GM19240 (cell line): ENCODE measurements around the gene HLA-DQB2.
"Not testable (repeated sequence)": the region's sequence is repeated elsewhere in the genome, so short reads cannot be mapped to it uniquely, and the experiment has no call there.

Experiments used
- DNase-seq: peaks from one replicate; pipeline ENCODE4 v3.0.0; 2011; ENCODE audit warnings: low spot score; ENCODE audit not compliant: insufficient read length

The HLA-DQB2 gene

DNA sequence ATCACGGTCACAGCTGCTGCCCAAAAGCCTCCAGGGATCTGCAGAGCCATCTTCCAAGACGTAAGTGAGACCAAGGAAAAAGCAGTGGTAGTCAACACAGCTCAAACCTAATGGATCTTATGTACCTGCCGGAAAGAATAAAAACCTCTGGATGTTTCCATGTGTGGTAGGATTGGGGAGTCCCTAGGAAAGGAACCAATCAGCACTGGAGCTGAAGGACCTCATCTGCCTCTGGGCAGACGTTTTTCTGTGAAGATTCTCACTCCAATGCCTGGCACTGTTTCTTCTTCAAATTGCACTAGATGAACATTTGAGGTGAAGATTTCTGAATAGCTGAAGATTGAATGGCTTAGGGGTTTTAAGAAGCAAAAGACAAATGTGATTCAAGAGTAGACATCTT is at the start of gene HLA-DQB2:
TSS of gene HLA-DQB2 (minus strand) at position 112 of the 400 bp plus-strand sequence. CDS start at position 50, 62 bp downstream.
- no peak for DNase-seq

DNA sequence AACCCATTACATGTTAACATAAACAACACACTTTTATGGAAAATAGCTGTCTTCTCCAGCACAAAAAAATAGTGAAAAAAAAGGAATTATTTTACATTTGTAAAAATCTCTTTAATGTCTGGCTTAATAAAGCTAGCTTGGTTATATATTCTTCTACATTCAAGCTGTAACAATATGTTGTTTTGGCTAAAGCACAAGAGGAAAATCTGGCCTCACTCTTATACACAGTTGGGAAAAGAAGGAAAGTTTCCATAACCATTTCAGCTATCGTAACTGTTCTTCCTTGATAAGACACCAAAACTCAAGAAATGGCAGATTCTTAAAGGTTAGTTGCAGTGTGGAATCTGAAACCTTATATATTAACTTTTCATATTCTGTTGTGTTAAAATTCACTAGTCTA is 45.8 kb upstream of the HLA-DQB2 start:
- DNase-seq: no peak

GRCh38 chr6:32807020-32807580 is 43.8 kb upstream of the HLA-DQB2 start:
- no peak for DNase-seq

- DNase-seq: not testable (repeated sequence)
Observed at GRCh38 chr6:32805404-32805803, 42.1 kb upstream of the HLA-DQB2 start.

GRCh38 chr6:32803416-32803815 is 40.1 kb upstream of the HLA-DQB2 start:
- no peak for DNase-seq

GRCh38 chr6:32799740-32800139 is 36.4 kb upstream of the HLA-DQB2 start:
- DNase-seq: no peak

DNA sequence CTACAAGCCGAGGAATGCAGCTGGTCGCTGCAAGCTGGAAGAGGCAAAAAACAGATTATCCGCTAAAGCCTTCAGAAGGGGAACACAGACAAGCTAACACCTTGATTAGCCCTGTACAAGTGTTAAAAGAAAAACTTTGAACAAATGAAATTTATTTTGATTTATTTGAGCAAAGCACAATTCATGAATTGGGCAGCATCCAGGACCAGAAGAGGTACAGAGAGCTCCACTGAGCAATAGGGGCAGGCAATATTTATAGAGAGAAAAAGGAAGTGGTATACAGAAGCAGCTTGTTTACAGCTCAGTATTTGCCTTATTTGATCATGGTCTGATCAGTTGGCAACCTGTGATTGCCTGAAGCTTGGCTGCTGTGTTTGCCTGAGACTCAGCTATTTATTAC is 35.8 kb upstream of the HLA-DQB2 start:
- DNase-seq: no peak

DNA sequence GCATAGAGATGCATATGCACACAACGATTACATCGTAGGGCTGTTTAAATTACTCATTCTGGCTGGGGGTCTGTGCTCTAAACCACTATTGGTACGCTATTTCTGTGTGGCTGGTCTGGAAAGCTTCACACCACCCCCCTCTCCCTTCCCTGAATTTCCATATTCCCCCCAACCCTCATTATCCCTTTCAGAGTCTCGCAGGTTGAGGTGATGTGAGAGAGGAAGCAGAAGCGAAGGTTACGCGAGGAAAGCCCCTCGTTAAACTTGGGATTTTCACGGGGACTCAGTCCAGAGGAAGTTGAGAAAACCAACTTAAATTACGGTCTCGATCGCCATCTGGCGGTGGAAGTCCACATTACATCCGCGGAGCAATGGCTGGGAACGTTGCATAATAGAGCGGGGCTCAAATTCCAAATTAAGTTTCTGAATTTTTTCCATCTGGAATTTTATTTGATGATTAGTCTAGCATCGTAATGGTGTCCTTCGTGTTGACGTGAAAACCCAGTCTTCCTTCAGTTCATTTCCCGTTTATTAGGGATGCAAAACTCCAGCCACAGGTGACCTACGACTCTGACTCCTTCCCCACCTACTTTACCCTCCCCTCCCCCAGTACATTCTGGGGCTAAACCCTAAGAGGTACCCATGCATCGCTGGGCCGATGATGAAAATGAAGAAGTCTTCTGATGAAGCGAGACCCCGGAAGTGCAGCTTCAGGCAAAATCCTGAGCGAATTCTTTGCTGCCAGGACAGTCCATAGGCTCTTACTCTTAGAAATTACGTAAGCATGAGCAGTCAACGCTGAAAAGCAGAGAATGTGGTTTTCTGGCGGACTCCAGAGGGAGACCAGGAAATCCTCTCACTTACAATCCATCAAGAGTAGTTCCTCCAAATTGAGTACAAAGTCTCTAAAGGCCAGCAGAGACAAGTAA is 33.8 kb upstream of the HLA-DQB2 start:
- DNase-seq: no peak

- DNase-seq: no peak
Observed at GRCh38 chr6:32794510-32794909, 31.2 kb upstream of the HLA-DQB2 start.

- no peak for DNase-seq
Observed at GRCh38 chr6:32792901-32793435, 29.6 kb upstream of the HLA-DQB2 start.

DNA sequence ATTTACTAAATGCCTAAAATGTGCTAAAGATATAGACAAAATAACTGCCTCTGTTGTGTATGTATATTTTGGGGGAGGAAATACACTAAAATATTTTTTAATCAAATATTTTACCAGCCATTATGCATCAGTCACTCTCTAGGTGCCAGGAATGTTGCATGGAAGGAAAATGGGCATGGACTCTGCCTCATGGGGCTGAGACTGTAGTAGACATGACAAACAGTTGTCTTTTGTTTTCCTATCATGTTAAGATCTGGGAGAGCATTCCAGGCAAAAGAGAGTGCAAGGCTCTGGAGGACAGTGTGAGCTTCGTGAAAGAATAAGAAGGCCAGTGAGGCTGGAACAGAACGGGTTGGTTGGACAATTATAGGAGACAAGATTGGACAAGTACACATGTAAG is 27.0 kb upstream of the HLA-DQB2 start:
- DNase-seq: no peak

- peak; percentile 27 for DNase-seq
Observed at GRCh38 chr6:32785781-32786533, 22.6 kb upstream of the HLA-DQB2 start.

GRCh38 chr6:32782923-32783322 is 19.6 kb upstream of the HLA-DQB2 start:
- DNase-seq: not testable (repeated sequence)

- no peak for DNase-seq
Observed at GRCh38 chr6:32779036-32779435, 15.7 kb upstream of the HLA-DQB2 start.

- DNase-seq: no peak
Observed at GRCh38 chr6:32775071-32775470, 11.7 kb upstream of the HLA-DQB2 start.

- no peak for DNase-seq
Observed at GRCh38 chr6:32774426-32774825, 11.1 kb upstream of the HLA-DQB2 start.

DNA sequence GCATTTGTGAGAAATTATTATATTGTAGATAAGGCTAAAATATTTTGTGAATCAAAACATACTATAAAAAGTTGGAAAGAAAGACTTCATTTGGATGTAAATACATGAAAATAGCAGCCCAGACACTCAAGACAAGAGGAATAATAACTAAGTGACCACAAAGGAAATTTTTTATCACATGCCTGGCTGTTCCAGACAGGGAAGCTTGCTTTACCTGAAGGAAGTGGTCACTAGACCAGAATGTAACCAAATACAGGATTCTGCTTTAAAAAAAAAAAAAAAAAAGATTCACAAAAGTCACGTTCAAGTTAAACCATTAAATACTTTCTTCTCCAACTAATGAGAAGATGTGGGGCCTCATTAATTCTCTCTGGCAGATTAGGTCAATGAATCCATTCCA is 9.3 kb upstream of the HLA-DQB2 start:
- DNase-seq: no peak

DNA sequence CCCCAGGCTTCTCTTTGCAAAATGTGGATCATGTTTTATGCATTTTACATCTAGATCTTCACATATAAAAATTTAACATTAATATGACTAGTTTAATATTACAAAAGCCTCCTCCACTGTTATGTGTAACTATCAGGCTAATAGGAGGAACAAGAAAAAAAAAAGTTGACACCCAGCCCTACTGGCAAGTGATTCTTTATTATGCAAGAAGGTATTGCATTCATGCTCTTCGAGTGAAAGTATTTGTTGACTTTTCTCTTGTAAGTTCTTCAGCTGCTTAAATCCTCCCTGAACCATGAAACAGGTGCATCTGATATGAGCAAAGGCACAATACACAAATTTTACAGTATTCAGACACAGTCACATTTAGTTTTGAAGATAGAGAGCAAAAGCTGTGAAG is 716 bp upstream of the HLA-DQB2 start:
- DNase-seq: no peak

- no peak for DNase-seq
Observed at GRCh38 chr6:32761548-32761947, 1.8 kb downstream of the HLA-DQB2 start.

DNA sequence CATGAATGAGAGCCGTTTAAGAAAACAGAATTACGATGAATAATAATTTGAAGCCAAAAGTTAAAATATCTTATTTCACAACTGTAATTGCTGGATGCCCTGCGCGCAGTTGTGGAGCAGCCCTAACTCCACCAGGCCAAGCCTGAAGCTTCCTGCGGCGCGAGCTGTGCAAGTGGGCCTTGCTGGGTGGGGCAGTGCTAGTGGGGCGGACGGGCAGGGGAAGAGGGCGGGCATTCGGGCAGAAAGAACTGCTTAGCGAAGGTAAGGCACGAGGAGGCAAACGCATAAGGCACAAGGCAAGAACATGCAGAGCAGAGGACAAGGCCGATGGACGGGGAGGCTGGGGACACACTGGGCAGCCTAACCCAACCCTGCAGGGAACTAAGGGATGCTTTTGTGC is 2.3 kb downstream of the HLA-DQB2 start:
- DNase-seq: no peak

DNA sequence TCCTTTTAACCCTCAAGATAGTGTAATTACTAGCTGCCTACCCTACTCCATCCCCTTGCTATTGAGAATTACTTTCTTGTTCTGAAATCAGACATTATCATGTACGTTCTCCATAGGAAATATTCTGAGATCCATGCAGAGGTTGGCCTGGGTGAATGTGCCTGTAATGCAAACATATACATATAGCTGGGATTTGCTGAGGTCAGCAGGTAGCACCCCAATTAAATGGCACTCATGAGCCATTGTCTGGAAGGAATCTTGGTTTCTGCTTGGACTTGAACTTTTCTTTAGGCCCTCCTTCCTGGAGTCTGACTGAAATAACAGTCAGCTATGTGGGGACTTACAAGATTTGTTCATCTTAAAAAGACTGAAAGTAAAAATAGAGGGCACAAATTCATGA is 3.7 kb downstream of the HLA-DQB2 start:
- DNase-seq: no peak

DNA sequence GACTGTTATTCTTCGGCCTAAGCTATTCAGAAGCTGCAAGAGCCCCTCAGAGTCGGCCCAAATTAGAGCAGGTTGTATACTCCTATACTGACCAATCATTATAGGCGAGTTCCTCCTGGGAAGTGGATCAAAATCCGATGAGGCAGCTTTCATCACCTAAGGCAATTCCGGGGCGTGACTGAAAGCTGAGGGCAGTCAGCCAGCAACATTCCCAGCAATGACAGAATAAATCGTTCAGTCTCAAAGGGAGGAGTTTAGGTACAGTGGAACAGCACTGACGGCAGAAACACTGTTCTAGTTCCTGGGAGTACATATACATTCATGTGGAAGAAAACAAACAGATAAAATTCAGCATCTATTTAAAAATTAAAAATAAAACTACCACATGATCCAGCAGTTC is 10.8 kb downstream of the HLA-DQB2 start:
- DNase-seq: no peak
